Duodenal mucosa (tissue), 2 donors: ENCODE data around the gene CTSW.

ENCODE experiments used
- H3K27ac ChIP-seq: one replicate; pipeline ENCODE4 v1.7.0; 2013; ENCODE audit warnings: low read depth, low read length
- H3K27me3 ChIP-seq, 2 donors: one replicate each; pipeline ENCODE4 v1.7.0; 2013; ENCODE audit warnings: low read length in 2 of 2, control low read depth in 1 of 2; ENCODE audit not compliant: insufficient read depth in 2 of 2, control insufficient read depth in 1 of 2
- H3K36me3 ChIP-seq, 2 donors: one replicate each; pipeline ENCODE4 v1.7.0; 2013; ENCODE audit warnings: low read length in 2 of 2, control low read depth in 1 of 2; ENCODE audit not compliant: insufficient read depth in 2 of 2, control insufficient read depth in 1 of 2
- H3K4me1 ChIP-seq, 2 donors: one replicate each; pipeline ENCODE4 v1.7.0; 2013; ENCODE audit warnings: low read length in 2 of 2, control low read depth in 1 of 2; ENCODE audit not compliant: insufficient read depth in 2 of 2, control insufficient read depth in 1 of 2
- H3K4me3 ChIP-seq, 2 donors: one replicate each; pipeline ENCODE4 v1.7.0; 2013; ENCODE audit warnings: low read length in 2 of 2, low read depth in 1 of 2
- H3K9ac ChIP-seq, 2 donors: one replicate each; pipeline ENCODE4 v1.7.0; 2013; ENCODE audit warnings: low read length in 2 of 2, low read depth in 1 of 2
- H3K9me3 ChIP-seq, 2 donors: one replicate each; pipeline ENCODE4 v1.7.0; 2013; ENCODE audit warnings: low read length in 2 of 2, control low read depth in 1 of 2; ENCODE audit not compliant: control insufficient read depth in 1 of 2

Gene CTSW

DNA sequence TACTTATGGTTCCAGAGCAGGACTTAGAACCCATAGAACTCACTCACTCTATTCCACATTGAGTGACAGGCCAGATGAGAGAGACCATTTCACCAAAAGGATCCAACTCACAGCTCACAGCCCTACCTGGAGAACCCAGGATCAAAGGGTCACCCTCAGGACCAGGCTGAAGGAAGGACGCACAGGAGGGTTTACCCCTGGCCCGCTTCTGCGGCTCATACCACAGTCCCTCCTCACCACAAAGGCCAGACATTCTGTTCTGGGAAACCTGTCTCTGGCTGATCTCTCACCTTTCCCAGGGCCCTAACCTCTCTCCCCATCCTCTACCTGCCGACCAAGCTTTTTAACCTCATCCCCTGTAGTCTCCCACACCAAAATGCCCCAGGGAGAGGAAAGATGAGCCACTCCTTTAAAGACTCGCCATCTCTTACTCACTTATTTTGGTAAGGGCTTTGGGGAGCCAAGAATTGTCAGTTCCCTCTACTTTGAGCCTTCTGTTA lies 15.9 kb downstream of the CTSW start:
- no peaks in the 10 kb centered on the region for H3K36me3 ChIP-seq
- H3K4me1 ChIP-seq = peaks cover 18 to 39% of the 10 kb centered on the region in 2 donors
- no peak overlapping the region for H3K27ac ChIP-seq
- H3K4me3 ChIP-seq = no peak overlapping the region
- H3K9ac ChIP-seq = no peak overlapping the region
- no peaks in the 10 kb centered on the region for H3K9me3 ChIP-seq
- H3K27me3 ChIP-seq = peaks cover 9 to 14% of the 10 kb centered on the region in 2 donors

DNA sequence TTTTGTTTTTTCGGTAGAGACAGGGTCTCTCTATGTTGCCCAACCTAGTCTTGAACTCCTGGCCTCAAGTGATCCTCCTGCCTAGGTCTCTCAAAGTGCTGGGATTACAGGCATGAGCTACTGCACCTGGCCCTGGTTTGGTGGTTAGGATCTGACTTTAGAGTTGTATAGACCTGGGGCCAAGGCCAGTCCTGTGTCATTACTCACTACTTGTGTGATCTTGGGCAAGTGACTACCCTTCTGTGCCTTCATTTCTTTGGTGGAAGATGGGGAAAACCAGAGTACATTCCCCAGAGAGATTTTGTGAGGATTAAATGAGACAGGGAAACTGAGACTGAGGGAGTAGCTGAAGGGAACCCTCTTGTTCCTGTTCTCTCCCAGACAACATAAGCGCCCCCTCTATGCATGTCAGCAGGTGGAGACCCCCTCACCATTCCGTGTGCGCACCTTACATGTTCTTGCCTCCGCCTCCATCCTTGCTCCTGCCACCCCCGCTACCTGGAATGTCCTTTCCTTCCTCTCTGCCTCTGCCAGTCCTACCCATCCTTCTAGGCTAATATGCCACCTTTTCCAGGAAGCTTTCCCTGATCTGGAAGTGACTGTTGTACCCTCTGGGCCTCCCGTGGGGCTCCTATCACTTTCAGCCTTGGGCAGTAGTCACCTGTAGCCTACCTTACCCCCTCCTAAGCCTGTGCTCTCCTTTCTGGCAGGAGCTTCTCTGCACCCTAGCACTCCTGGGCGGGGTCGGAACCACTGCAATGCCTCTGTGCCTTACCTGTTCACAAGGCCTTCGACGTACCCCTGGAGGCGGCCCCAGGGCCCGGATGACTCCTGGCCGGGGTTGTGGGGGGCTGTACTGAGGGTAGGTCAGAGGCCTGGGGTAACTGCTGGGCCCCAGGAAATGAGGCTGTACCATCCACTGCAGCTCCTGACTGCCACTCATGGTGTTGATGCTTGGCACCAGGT lies 16.7 kb downstream of the CTSW start:
- H3K9ac ChIP-seq = no peak overlapping the region
- H3K27me3 ChIP-seq = peaks cover 9 to 14% of the 10 kb centered on the region in 2 donors
- no peak overlapping the region for H3K27ac ChIP-seq
- peaks cover 17 to 39% of the 10 kb centered on the region in 2 donors for H3K4me1 ChIP-seq
- H3K4me3 ChIP-seq = no peak overlapping the region
- no peaks in the 10 kb centered on the region for H3K36me3 ChIP-seq
- no peaks in the 10 kb centered on the region for H3K9me3 ChIP-seq

DNA sequence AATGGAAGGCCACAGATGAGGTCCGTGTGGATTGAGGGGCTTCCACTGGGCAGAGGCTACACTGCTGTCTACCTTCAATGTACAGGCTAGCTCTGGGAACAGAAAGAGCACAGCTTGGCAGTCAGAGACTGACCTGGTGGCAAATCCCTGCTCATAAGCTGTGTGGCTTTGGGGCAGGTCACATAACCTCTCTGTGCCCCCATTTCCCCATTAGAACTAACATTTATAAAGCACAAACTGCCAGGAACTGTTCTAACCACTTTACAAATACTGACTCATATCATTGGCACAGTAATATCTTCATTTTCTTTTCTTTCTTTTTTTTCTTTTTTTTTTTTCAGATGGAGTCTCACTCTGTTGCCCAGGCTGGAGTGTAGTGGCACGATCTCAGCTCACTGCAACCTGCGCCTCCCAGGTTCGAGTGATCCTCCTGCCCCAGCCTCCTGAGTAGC lies 17.4 kb downstream of the CTSW start:
- H3K9ac ChIP-seq = no peak overlapping the region
- H3K27me3 ChIP-seq = peaks cover 9 to 11% of the 10 kb centered on the region in 2 donors
- H3K9me3 ChIP-seq = no peaks in the 10 kb centered on the region
- H3K27ac ChIP-seq = no peak overlapping the region
- no peaks in the 10 kb centered on the region for H3K36me3 ChIP-seq
- no peak overlapping the region for H3K4me3 ChIP-seq
- peaks cover 10 to 32% of the 10 kb centered on the region in 2 donors for H3K4me1 ChIP-seq

DNA sequence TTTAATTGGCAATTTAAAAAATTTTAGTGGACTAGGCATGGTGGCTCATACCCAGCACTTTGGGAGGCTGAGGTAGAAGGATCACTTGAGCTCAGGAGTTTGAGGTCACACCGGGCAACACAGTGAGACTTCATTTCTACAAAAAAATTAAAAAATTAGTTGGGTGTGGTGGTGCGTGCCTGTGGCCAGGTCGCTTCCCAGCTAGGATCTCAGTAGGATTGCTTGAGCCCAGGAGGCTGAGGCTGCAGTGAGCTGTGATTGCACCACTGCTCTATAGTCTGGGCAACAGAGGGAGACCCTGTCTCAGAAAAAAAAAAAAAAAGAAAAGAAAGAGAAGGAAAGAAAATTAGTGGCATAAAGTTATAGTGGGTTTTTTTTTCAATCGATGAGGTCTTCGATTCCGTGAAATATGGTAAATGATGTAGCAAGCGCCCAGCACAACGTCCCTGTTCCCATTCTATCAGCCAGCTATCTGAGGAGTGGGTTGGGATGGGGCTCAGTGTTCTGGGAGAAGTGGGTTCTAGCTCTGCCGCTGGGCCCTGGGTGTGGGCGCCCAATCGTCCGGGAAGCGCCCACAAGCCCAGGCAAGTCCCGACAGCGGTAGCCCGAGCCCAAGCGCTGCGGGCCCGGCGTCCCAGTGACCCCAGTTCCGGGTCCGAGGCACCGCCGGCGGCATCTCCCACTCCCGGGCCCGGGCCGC lies 19.2 kb downstream of the CTSW start:
- peak overlapping the region; percentile 61 to 62 for H3K4me3 ChIP-seq
- no peak overlapping the region for H3K9ac ChIP-seq
- no peaks in the 10 kb centered on the region for H3K36me3 ChIP-seq
- no peak overlapping the region for H3K27ac ChIP-seq
- no peaks in the 10 kb centered on the region for H3K9me3 ChIP-seq
- H3K27me3 ChIP-seq = peaks cover 9 to 11% of the 10 kb centered on the region in 2 donors
- peaks cover 5 to 17% of the 10 kb centered on the region in 2 donors for H3K4me1 ChIP-seq

DNA sequence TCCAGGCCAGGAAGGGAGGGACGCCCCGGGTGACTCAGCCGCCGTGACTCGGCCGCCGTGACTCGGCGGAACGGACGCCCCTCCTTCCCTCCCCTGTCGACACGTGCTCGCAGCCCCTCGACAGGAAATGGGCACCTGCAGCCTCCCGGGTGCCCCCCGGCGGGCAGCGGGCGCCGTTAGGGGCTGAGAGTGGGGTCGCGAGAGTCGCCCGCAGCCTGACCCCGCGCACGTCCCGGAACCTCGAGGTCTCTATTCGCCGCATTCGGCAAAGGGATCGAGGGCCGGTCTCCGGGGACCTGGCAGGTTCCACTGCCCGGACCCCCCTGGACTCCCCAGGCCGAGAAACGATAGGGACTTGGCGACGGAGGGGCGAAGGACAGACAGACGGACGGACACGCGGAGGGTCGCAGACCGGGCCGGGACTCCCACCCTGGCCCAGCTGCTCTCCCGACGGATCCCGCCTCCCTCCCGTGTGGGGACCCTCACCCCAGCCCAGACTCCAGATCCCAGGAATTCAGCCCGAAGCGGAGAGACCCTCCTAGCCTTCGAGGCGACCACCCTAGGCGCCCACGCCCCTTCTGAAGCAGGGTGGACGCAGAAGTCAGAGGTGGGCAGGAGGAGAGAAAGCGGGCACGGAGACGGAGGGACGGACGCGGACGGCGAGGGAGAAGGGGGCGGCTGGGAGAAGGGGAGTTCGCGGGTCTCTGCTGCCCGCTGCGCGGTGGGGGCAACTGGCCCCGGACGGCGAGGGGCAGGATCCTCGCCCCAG lies 19.9 kb downstream of the CTSW start:
- peak overlapping the region; percentile 47 for H3K27ac ChIP-seq

DNA sequence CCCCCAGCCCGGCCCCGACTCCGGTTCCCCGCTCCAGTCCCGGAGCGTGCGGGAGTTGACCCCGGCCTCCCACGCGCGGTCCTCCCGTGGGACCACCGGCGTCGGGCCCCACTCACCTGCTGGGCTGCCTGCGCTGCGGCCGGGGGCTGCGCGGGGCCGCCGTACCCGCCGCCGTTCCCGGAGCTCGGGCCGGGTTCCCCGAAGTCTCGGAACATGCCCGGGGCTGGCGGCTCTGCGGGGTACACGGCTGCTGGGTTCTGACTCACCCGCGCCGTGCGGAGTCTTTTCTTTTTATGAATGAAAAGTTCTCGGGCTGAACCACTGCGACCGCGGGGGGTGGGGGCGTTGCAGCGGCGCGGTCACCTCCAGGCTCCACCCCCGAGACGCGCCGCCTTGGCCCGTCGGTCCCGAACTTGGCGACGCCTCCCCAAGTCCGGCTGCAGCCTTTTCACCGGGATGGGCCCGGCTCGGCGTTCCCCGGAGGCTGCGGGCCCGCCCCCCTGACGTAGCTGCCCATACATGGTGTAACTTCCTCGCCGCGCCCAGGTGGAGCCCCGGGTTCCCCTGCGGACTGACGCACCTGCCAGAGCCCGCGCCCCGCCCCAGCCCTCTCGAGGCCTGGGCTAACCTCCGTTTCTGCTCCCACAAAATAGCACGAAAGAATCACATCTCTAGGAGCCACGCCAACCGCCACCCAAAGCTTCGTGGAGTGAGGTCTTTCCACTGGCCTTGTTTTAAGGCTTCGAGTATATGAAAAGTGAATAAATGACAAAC lies 20.7 kb downstream of the CTSW start, which contains the start of gene FOSL1:
Gene FOSL1 (minus strand): TSS at position 264 of the 774 bp plus-strand sequence. CDS start 49 bp downstream, at position 215.
- H3K27ac ChIP-seq = peak within 1 kb of the TSS; percentile 47
- peaks cover 9 to 11% of the 10 kb centered on the region in 2 donors for H3K27me3 ChIP-seq
- H3K9me3 ChIP-seq = no peaks in the 10 kb centered on the region
- H3K4me1 ChIP-seq = peaks cover 5 to 12% of the 10 kb centered on the region in 2 donors
- H3K9ac ChIP-seq = peak within 1 kb of the TSS in 1 of 2 donors; percentile 35
- H3K4me3 ChIP-seq = peak within 1 kb of the TSS; percentile 61 to 62
- H3K36me3 ChIP-seq = no peaks in the 10 kb centered on the region

More for the DNA sequence above, 19.9 kb downstream of the CTSW start:
- Histone ChIP-seq H3K4me3 (peak overlapping the region; percentile 61 to 62), H3K36me3 (no peaks in the 10 kb centered on the region), H3K9me3 (no peaks in the 10 kb centered on the region), H3K27me3 (peaks cover 9 to 11% of the 10 kb centered on the region in 2 donors), H3K9ac (peak overlapping the region in 1 of 2 donors; percentile 35), H3K4me1 (peaks cover 5 to 12% of the 10 kb centered on the region in 2 donors)

DNA sequence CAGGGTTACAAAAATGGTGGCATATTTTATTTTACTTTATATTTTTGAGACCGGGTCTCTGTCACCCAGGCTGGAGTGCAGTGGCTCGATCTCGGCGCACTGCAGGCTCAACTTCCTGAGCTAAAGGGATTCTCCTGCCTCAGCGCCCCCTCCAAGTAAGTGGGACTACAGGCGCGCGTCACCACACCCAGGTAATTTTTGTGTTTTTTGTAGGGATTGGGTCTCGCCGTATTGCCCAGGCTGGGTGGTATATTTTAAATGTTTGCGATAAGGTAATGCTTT lies 21.2 kb downstream of the CTSW start:
- Histone ChIP-seq H3K27me3 (peaks cover 9 to 11% of the 10 kb centered on the region in 2 donors), H3K9ac (no peak overlapping the region), H3K36me3 (no peaks in the 10 kb centered on the region), H3K4me1 (peaks cover 5 to 12% of the 10 kb centered on the region in 2 donors), H3K9me3 (no peaks in the 10 kb centered on the region), H3K27ac (no peak overlapping the region), H3K4me3 (no peak overlapping the region)

DNA sequence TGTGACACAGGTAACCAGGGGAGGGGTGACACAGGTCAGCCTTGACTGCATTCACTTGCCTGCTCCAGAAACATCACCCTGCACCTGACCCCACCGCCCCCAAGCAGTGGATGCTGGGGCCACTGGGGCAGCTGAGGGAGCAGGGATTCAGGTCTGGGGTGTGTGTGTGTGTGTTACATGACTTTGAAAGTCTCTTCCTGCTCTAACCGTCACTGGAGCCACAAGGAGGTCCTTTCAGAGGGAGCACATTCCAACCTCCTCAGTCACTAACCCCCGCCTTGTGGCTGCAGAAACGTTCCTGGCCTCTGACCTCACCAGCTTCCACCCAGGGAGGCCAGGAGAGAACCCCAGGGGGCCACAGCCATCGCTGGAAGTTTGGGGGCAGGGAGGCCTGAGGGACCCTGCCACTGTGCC lies 23.4 kb downstream of the CTSW start:
- Histone ChIP-seq H3K9me3 (no peaks in the 10 kb centered on the region), H3K9ac (no peak overlapping the region), H3K27me3 (peaks cover 9 to 11% of the 10 kb centered on the region in 2 donors), H3K36me3 (no peaks in the 10 kb centered on the region), H3K4me3 (no peak overlapping the region), H3K4me1 (peaks cover 5 to 12% of the 10 kb centered on the region in 2 donors), H3K27ac (no peak overlapping the region)

DNA sequence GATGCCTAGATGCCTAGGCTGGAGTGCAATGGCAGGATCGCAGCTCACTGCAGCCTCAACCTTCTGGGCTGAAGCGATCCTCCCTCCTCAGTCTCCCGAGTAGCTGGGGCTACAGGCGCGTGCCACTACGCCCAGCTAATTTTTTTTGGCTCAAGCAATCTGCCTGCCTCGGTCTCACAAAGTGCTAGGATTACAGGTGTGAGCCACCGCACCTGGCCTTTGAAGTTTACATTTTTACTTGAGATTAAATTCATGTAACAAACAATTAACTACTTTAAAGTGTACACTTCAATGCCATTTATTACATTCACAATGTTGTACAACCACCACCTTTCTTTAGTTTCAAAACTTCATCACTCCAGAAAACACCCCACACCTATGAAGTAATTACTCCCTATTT lies 24.1 kb downstream of the CTSW start:
- Histone ChIP-seq H3K27ac (no peak overlapping the region), H3K4me3 (no peak overlapping the region), H3K4me1 (peaks cover 4 to 12% of the 10 kb centered on the region in 2 donors), H3K36me3 (no peaks in the 10 kb centered on the region), H3K9me3 (no peaks in the 10 kb centered on the region), H3K27me3 (peaks cover 9 to 11% of the 10 kb centered on the region in 2 donors), H3K9ac (no peak overlapping the region)
